Activated CD8-positive, alpha-beta T cell treated with anti-CD3 and anti-CD28 coated beads, Interleukin-2, amount 10 ng/mL, durations not matched to agents 7 days and 5 days (primary cell): ENCODE data around the gene LASP1NB.
"Not testable (repeated sequence)": the region's sequence is repeated elsewhere in the genome, so short reads cannot be mapped to it uniquely, and the experiment has no call there.

Experiments used
- ATAC-seq: fragments of 150-1000 bp; cut with Tn5 transposase; one replicate; pipeline ENCODE4 v1.10.0; 2021; ENCODE audit warnings: moderate library complexity
- CTCF ChIA-PET: fragments of 350-600 bp; sonication (Branson Sonifier 250); formaldehyde crosslinking; loops from one replicate; lab custom pipeline; 2021; ENCODE audit warnings: antibody characterized with exemption; lab: Charles Lee
- POLR2A ChIA-PET: fragments of 350-600 bp; sonication (Branson Sonifier 250); formaldehyde crosslinking; loops from one replicate; lab custom pipeline; 2021; ENCODE audit warnings: antibody characterized with exemption; lab: Charles Lee
- DNase-seq: peaks from one replicate; pipeline ENCODE4 v3.0.0-alpha.2; 2020
- H3K27ac Mint-ChIP-seq: one replicate; pipeline ENCODE4 v1.8.0; 2021; ENCODE audit warnings: mild to moderate bottlenecking, mixed read lengths
- H3K27me3 Mint-ChIP-seq: one replicate; pipeline ENCODE4 v1.8.0; 2021; ENCODE audit warnings: low read depth, mixed read lengths
- H3K36me3 Mint-ChIP-seq: one replicate; pipeline ENCODE4 v1.8.0; 2021; ENCODE audit warnings: low read depth, mixed read lengths
- H3K4me1 Mint-ChIP-seq: one replicate; pipeline ENCODE4 v1.8.0; 2021; ENCODE audit warnings: low read depth, mixed read lengths
- H3K4me3 Mint-ChIP-seq: one replicate; pipeline ENCODE4 v1.8.0; 2021; ENCODE audit warnings: mild to moderate bottlenecking, mixed read lengths
- H3K9me3 Mint-ChIP-seq: one replicate; pipeline ENCODE4 v1.8.0; 2022; ENCODE audit warnings: mixed read lengths; ENCODE audit not compliant: insufficient read depth

Gene LASP1NB

GRCh38 chr17:38917259-38917658 is 8.2 kb upstream of the LASP1NB start:
- Mint-ChIP-seq H3K9me3 (no peaks in the 10 kb centered on the region), H3K36me3 (peaks cover 62% of the 10 kb centered on the region), H3K27me3 (no peaks in the 10 kb centered on the region), H3K27ac (peak overlapping the region; percentile 71), H3K4me3 (no peak overlapping the region), H3K4me1 (peaks cover 48% of the 10 kb centered on the region)
- POLR2A ChIA-PET = interaction anchor here (1.5 kb wide), 1 partner anchor 44 kb away, joined by 4 read pairs; no protein-coding TSS in a partner anchor
- CTCF ChIA-PET = interaction anchor here (0.7 to 1.3 kb wide), 3 partner anchors 8 to 32 kb away, joined by 4 read pairs; partner anchors contain the start of gene LASP1NB
- no peak for DNase-seq
- ATAC-seq = peak; percentile 25

- Mint-ChIP-seq H3K4me1 (peaks cover 40% of the 10 kb centered on the region), H3K27ac (no peak overlapping the region), H3K36me3 (peaks cover 58% of the 10 kb centered on the region), H3K4me3 (no peak overlapping the region), H3K27me3 (no peaks in the 10 kb centered on the region), H3K9me3 (no peaks in the 10 kb centered on the region)
- DNase-seq = no peak
- POLR2A ChIA-PET = interaction anchor here (1.1 to 1.5 kb wide), 2 partner anchors 45 to 64 kb away, joined by 3 to 4 read pairs; partner anchors contain the start of gene RPL23
- no peak for ATAC-seq
- CTCF ChIA-PET = interaction anchor here (1.3 kb wide), 1 partner anchor 7 kb away, joined by 4 read pairs; the partner anchor contains the start of gene LASP1NB
Observed at GRCh38 chr17:38918129-38918913, 7.1 kb upstream of the LASP1NB start.

GRCh38 chr17:38918916-38919315 is 6.5 kb upstream of the LASP1NB start:
- H3K36me3 Mint-ChIP-seq = peaks cover 56% of the 10 kb centered on the region
- H3K27ac Mint-ChIP-seq = no peak overlapping the region
- ChIA-PET POLR2A (interaction anchor here (1.1 kb wide), 1 partner anchor 65 kb away, joined by 3 read pairs; the partner anchor contains the start of gene RPL23), CTCF (no interaction called here)
- DNase-seq = no peak
- no peaks in the 10 kb centered on the region for H3K27me3 Mint-ChIP-seq
- ATAC-seq = no peak
- peaks cover 42% of the 10 kb centered on the region for H3K4me1 Mint-ChIP-seq
- no peaks in the 10 kb centered on the region for H3K9me3 Mint-ChIP-seq
- no peak overlapping the region for H3K4me3 Mint-ChIP-seq

- ChIA-PET POLR2A (interaction anchor here (1.1 kb wide), 1 partner anchor 22 kb away, joined by 3 read pairs; no protein-coding TSS in a partner anchor), CTCF (interaction anchor here (1.1 kb wide), 1 partner anchor 233 kb away, joined by 4 read pairs; no protein-coding TSS in a partner anchor)
Observed at GRCh38 chr17:38919316-38920078, 5.9 kb upstream of the LASP1NB start.

GRCh38 chr17:38920374-38921291 is 4.8 kb upstream of the LASP1NB start:
- H3K27ac Mint-ChIP-seq = peak overlapping the region; percentile 53
- CTCF ChIA-PET = interaction anchor here (1.1 kb wide), 2 partner anchors 16 to 232 kb away, joined by 3 to 4 read pairs; no protein-coding TSS in a partner anchor
- DNase-seq (peak; percentile 5), ATAC-seq (no peak)
- no peaks in the 10 kb centered on the region for H3K27me3 Mint-ChIP-seq
- H3K36me3 Mint-ChIP-seq = peaks cover 44% of the 10 kb centered on the region
- H3K4me1 Mint-ChIP-seq = peaks cover 45% of the 10 kb centered on the region
- H3K9me3 Mint-ChIP-seq = no peaks in the 10 kb centered on the region
- H3K4me3 Mint-ChIP-seq = no peak overlapping the region
- POLR2A ChIA-PET = interaction anchor here (1.1 kb wide), 1 partner anchor 23 kb away, joined by 3 read pairs; no protein-coding TSS in a partner anchor

More at GRCh38 chr17:38919316-38920078, 5.9 kb upstream of the LASP1NB start:
- Mint-ChIP-seq H3K27ac (peak overlapping the region; percentile 14), H3K36me3 (peaks cover 50% of the 10 kb centered on the region), H3K4me1 (peaks cover 37% of the 10 kb centered on the region), H3K27me3 (no peaks in the 10 kb centered on the region), H3K4me3 (no peak overlapping the region), H3K9me3 (no peaks in the 10 kb centered on the region)
- DNase-seq (no peak), ATAC-seq (no peak)

- Mint-ChIP-seq H3K36me3 (peaks cover 37% of the 10 kb centered on the region), H3K4me1 (peaks cover 52% of the 10 kb centered on the region), H3K4me3 (no peak overlapping the region), H3K27ac (peak overlapping the region; percentile 25), H3K9me3 (no peaks in the 10 kb centered on the region), H3K27me3 (no peaks in the 10 kb centered on the region)
- ChIA-PET POLR2A (interaction anchor here (0.9 to 5.0 kb wide), 3 partner anchors 22 to 68 kb away, joined by 3 to 33 read pairs (median 3); partner anchors contain the start of gene RPL23), CTCF (interaction anchor here (1.1 to 1.8 kb wide), 5 partner anchors 15 to 61 kb away, joined by 3 to 5 read pairs (median 4); no protein-coding TSS in a partner anchor)
- ATAC-seq (no peak), DNase-seq (peak; percentile 21)
Observed at GRCh38 chr17:38921756-38922411, 3.5 kb upstream of the LASP1NB start.

- no peak for ATAC-seq
- no peaks in the 10 kb centered on the region for H3K27me3 Mint-ChIP-seq
- ChIA-PET POLR2A (interaction anchor here (0.8 to 5.0 kb wide), 5 partner anchors 23 to 69 kb away, joined by 3 to 33 read pairs (median 3); partner anchors contain the start of gene RPL23), CTCF (interaction anchor here (0.8 to 3.0 kb wide), 13 partner anchors 10 to 242 kb away, joined by 3 to 14 read pairs (median 3); partner anchors contain the start of gene LASP1)
- peaks cover 50% of the 10 kb centered on the region for H3K4me1 Mint-ChIP-seq
- H3K36me3 Mint-ChIP-seq = peaks cover 29% of the 10 kb centered on the region
- peak; percentile 26 for DNase-seq
- H3K9me3 Mint-ChIP-seq = no peaks in the 10 kb centered on the region
- peak overlapping the region; percentile 62 for H3K27ac Mint-ChIP-seq
- H3K4me3 Mint-ChIP-seq = no peak overlapping the region
Observed at GRCh38 chr17:38922538-38923297, 2.7 kb upstream of the LASP1NB start.

- POLR2A ChIA-PET = interaction anchor here (0.9 to 5.0 kb wide), 4 partner anchors 26 to 73 kb away, joined by 4 to 33 read pairs (median 7); partner anchors contain the start of gene RPL23
- H3K27me3 Mint-ChIP-seq = no peaks in the 10 kb centered on the region
- peak overlapping the region; percentile 31 for H3K27ac Mint-ChIP-seq
- H3K9me3 Mint-ChIP-seq = no peaks in the 10 kb centered on the region
- DNase-seq (peak; percentile 20), ATAC-seq (peak; percentile 57)
- H3K4me1 Mint-ChIP-seq = peaks cover 38% of the 10 kb centered on the region
- CTCF ChIA-PET = interaction anchor here (1.1 to 3.4 kb wide), 12 partner anchors 17 to 577 kb away, joined by 3 to 20 read pairs (median 8); no protein-coding TSS in a partner anchor
- peak overlapping the region; percentile 73 for H3K4me3 Mint-ChIP-seq
- H3K36me3 Mint-ChIP-seq = peaks cover 2% of the 10 kb centered on the region
Observed at GRCh38 chr17:38926293-38927070, 1.1 kb downstream of the LASP1NB start.

- H3K9me3 Mint-ChIP-seq, H3K27ac Mint-ChIP-seq, H3K27me3 Mint-ChIP-seq, POLR2A ChIA-PET, H3K36me3 Mint-ChIP-seq, CTCF ChIA-PET, H3K4me3 Mint-ChIP-seq, DNase-seq, ATAC-seq: not testable (repeated sequence)
- peaks cover 17% of the 10 kb centered on the region for H3K4me1 Mint-ChIP-seq
Observed at GRCh38 chr17:38930782-38931181, 5.4 kb downstream of the LASP1NB start.
